Ectodermal cell (in vitro differentiated cells): ENCODE data around the gene GUCA2A.

Experiments used
- H3K27ac ChIP-seq: 2 replicates; pipeline ENCODE4 v1.7.0; 2013; ENCODE audit warnings: mild to moderate bottlenecking, low read depth, low read length; ENCODE audit not compliant: insufficient read depth, poor library complexity, severe bottlenecking
- H3K27me3 ChIP-seq: 2 replicates; pipeline ENCODE4 v1.7.0; 2013; ENCODE audit warnings: mild to moderate bottlenecking, low read length; ENCODE audit not compliant: insufficient read depth, control insufficient read depth, poor library complexity, severe bottlenecking
- H3K36me3 ChIP-seq: one replicate; pipeline ENCODE4 v1.7.0; 2013; ENCODE audit warnings: low read length; ENCODE audit not compliant: control insufficient read depth, insufficient read depth
- H3K4me1 ChIP-seq: one replicate; pipeline ENCODE4 v1.7.0; 2013; ENCODE audit warnings: low read length; ENCODE audit not compliant: control insufficient read depth, insufficient read depth
- H3K4me3 ChIP-seq: 2 replicates; pipeline ENCODE4 v1.7.0; 2013; ENCODE audit warnings: low read depth, low read length, control low read depth; ENCODE audit not compliant: insufficient read depth
- H3K9me3 ChIP-seq: 2 replicates; pipeline ENCODE4 v1.7.0; 2013; ENCODE audit warnings: mild to moderate bottlenecking, low read length, moderate library complexity; ENCODE audit not compliant: control insufficient read depth
- WGBS, 2 experiments: methylation state at CpG; one replicate each; pipeline ENCODE4 v1.1.7; 2013; ENCODE audit warnings: missing lambda C conversion rate in 2 of 2; 5-methylcytosine and 5-hydroxymethylcytosine counted together

The GUCA2A gene

DNA sequence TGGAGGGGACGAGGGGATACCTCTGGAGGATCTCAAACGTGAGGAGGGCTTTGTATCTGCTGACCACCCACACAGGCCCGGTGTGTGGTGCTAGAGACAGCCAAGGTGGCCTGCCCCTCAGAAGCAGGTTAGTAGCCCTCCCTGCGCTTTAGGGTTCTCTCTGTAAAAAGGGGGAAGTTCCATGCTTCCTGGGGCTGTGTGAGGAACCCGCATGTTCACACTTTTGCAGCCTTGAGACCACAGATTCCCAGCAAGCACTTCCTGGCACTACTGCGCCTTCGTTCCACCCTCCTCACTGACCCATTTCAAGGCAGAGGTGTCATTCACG lies 19.2 kb downstream of the GUCA2A start:
- Histone ChIP-seq H3K4me3 (no peak overlapping the region), H3K4me1 (no peaks in the 10 kb centered on the region), H3K27me3 (no peaks in the 10 kb centered on the region), H3K27ac (no peak overlapping the region), H3K9me3 (no peaks in the 10 kb centered on the region), H3K36me3 (no peaks in the 10 kb centered on the region)
- 89 to 91% methylated on average over 8 of the region's 8 CpGs for WGBS, 2 experiments

DNA sequence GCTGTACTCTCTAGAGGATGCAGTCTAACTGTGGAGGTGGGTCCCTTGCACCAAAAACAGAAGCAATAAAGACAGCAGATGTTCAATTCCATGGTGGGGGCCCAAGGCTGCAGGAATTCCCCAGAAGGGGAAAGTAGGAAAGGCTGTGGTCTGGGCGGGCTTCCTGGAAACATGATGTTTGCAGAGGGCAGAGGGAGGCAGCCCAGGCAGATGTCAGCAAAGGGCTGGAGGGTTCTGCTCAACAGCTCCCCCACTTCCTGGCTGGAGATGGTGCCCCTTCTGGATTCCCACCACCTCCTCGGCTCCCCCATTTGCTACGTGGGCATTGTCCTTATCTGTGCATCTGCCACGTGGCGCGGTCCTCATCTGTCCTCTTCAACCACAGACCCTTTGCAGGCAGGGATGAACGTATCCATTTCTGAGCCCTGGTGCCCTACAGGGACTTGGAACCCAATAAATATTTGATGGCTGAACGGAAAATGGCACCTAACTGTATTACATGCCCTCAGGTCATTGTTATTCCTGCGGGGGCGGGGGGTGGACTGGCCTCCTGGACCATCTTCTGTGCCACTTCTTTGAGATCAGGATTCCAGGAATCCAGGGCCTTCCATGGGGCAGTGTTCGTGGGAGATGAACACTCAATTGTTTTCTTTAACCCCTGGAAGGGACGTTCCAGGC lies 19.7 kb downstream of the GUCA2A start:
- Histone ChIP-seq H3K4me3 (no peak overlapping the region), H3K4me1 (no peaks in the 10 kb centered on the region), H3K36me3 (no peaks in the 10 kb centered on the region), H3K9me3 (no peaks in the 10 kb centered on the region), H3K27me3 (no peaks in the 10 kb centered on the region), H3K27ac (no peak overlapping the region)
- 92% methylated on average over 12 of the region's 12 CpGs for WGBS, 2 experiments

DNA sequence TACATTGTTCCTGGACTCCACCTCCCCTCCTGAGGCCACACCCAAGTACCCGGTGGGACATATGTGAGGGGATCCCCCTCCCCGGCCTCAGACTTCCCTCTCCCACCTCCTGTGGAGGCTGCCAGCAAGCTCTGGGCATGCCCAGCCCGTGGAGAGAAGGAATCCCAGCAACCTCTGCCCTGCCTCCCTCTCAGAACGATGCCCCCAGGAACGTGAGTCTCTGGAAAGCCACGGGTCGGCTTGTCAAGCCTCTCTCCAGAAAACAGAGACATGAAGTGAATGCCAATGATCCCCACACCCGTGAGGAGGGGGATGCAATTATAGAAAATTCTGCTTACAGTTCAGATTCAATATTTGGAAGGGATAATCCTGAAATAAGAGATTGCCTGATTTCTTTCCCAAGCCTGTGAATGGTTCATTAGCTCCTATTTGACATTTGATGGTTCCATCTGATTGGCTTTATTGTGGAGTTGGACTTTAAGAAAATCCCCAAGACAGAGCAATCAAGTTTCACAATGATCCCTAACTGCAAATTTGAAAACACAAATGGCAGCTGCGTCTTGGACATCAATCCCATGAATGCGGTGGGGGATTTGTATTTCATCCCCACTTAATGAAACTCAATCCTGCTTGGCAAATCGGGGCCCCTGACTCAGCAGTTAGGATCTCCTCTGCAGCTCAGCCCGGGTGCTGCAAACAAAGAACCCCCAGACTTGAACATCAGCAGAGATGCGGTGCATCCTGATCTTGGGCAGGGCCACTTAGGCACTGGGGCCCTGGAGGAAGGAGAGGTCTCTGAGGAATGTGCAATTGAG lies 20.4 kb downstream of the GUCA2A start:
- Histone ChIP-seq H3K9me3 (no peaks in the 10 kb centered on the region), H3K36me3 (no peaks in the 10 kb centered on the region), H3K4me3 (no peak overlapping the region), H3K27ac (no peak overlapping the region), H3K4me1 (no peaks in the 10 kb centered on the region), H3K27me3 (no peaks in the 10 kb centered on the region)
- WGBS, 2 experiments, result 74 to 77% methylated on average over 13 of the region's 13 CpGs

DNA sequence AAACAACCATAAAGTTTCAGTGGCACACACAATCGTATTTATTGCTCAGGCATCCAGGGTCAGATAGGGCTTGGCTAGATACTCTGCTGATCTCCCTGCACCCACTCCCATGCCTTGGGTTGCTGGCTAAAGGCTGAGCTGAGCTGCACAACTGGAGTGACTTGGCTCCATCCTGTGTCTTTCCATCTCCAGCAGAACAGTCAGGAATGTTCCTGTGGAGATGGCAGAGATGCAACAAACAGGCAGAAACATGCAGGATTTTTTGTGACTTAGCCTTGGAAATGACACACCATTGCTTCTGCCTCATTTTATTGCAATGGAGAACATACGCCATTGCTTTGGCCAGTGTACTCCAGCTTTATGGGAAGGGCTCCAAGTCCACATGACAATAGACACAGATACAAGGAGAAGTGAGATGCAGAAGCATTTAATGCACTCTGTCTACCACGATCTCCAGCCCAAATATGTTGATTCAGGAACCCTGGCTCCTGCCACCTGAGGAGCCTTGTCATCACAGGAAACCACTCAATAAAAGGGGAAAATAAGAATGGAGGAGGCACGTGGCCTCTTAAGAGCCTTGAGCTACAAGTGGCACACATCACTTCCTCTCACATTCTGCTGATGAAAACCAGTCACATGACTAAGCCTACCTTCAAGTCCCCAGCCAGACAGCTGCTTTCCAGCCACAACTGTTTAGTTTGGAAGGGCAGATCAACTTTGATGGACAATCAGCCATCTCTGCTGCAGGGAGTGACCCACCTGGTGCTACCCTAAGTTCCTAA lies 21.5 kb downstream of the GUCA2A start:
- Histone ChIP-seq H3K4me1 (no peaks in the 10 kb centered on the region), H3K27me3 (no peaks in the 10 kb centered on the region), H3K36me3 (no peaks in the 10 kb centered on the region), H3K27ac (no peak overlapping the region), H3K4me3 (no peak overlapping the region), H3K9me3 (no peaks in the 10 kb centered on the region)
- WGBS, 2 experiments, result 82 to 88% methylated on average over 4 of the region's 4 CpGs

DNA sequence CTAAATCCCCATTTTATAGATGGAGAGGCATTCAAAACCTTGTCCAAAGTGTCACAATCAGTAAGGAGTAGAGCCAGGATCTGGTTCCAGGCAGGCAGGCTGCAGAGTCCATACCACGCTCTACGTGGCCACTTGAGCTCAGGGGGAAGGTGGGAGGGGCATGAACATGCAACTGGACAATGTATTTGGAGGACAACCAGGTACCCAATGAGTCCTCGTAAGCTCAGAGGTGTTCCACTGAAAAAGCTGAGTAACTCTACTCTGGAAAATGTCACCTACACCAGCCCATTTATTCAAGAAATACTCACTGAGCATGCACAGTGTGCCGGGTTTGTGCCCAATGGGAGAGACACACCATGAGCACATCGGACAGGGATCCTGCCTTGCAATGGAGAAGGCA lies 22.6 kb downstream of the GUCA2A start:
- H3K27me3 ChIP-seq, result no peaks in the 10 kb centered on the region
- no peaks in the 10 kb centered on the region for H3K4me1 ChIP-seq
- no peak overlapping the region for H3K4me3 ChIP-seq
- H3K9me3 ChIP-seq, result no peaks in the 10 kb centered on the region
- no peak overlapping the region for H3K27ac ChIP-seq
- no peaks in the 10 kb centered on the region for H3K36me3 ChIP-seq
- WGBS, 2 experiments, result 90 to 95% methylated on average over 5 of the region's 5 CpGs

DNA sequence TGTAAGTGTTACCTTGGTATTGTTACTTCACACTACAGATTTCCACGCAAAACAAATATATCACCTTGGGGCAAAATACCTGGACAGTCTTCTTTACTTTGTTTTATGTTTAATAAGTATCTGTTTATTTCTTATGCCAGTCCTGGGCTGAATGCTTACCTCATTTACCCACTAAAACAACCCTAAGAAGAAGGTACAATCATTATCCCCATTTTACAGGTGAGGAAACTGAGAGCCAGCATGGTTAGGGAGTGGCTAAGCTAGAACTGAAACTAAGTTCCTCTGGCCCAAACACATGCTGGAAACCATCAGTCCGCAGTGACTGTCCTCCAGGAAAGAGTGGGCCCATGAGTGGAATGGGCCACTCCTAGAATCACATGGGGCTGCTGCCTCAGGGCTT lies 24.4 kb downstream of the GUCA2A start:
- H3K27ac ChIP-seq, result no peak overlapping the region
- H3K9me3 ChIP-seq, result no peaks in the 10 kb centered on the region
- WGBS, 2 experiments, result 89 to 95% methylated on average over 1 of the region's 2 CpGs
- H3K4me3 ChIP-seq, result no peak overlapping the region
- H3K36me3 ChIP-seq, result no peaks in the 10 kb centered on the region
- H3K4me1 ChIP-seq, result no peaks in the 10 kb centered on the region
- no peaks in the 10 kb centered on the region for H3K27me3 ChIP-seq

DNA sequence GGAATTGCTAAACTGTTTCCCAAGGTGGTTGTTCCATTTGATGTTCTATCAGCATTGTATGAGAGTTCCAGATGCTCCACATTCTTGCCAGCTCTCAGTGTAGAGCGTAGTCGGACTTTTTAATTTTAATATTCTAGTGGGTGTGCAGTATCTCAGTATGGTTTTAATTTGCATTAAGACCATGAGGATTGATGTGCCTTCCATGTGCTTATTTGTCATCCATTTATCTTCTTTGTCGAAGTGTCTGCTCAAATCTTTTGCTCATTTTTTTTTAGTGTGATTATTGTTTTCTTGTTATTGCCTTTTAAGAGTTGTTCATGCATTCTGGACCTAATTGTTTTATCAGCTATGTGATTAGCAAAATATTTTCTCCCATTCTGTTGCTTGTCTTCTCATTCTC lies 25.1 kb downstream of the GUCA2A start:
- no peaks in the 10 kb centered on the region for H3K9me3 ChIP-seq
- H3K4me3 ChIP-seq, result no peak overlapping the region
- H3K27me3 ChIP-seq, result no peaks in the 10 kb centered on the region
- no peaks in the 10 kb centered on the region for H3K36me3 ChIP-seq
- WGBS, 2 experiments, result 99 to 100% methylated on average over 3 of the region's 3 CpGs
- no peak overlapping the region for H3K27ac ChIP-seq
- H3K4me1 ChIP-seq, result no peaks in the 10 kb centered on the region

DNA sequence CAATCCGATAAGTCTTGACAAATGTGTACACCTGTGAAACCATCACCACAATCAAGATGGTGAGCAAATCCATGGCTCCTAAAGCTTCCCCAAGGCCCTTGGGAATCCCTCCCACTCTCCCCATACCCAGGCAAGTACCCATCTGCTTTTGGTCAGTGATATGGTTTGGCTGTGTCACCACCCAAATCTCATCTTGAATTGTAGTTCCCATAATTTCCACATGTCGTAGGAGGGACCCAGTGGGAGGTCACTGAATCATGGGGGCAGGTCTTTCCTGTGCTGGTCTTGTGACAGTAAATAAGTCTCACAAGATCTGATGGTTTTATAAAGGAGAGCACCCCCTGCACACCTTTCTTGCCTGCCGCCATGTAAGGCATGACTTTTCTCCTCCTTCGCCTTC lies 26.0 kb downstream of the GUCA2A start:
- H3K27me3 ChIP-seq, result no peaks in the 10 kb centered on the region
- H3K27ac ChIP-seq, result no peak overlapping the region
- WGBS, 2 experiments, result 93 to 97% methylated on average over 4 of the region's 4 CpGs
- H3K4me3 ChIP-seq, result no peak overlapping the region
- no peaks in the 10 kb centered on the region for H3K4me1 ChIP-seq
- no peaks in the 10 kb centered on the region for H3K36me3 ChIP-seq
- no peaks in the 10 kb centered on the region for H3K9me3 ChIP-seq

DNA sequence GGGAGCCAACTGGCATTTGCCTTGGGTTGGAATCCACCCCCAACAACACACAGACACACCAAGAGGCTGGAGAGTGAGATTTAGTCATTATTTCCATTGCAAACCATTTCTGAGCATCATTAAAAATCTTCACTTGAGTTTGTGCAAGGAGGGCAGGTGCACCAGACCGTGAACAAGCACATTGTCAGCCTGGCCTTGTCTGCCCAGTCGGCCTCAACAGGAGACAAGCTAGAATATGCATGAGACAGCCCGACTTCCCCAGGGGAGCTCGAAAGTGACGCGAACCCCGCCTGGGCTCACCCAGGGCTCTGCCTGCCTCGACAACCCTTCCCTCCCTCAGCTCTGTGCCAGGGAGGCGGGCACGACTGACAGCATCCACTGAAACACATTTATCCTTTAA lies 26.8 kb downstream of the GUCA2A start:
- no peaks in the 10 kb centered on the region for H3K27me3 ChIP-seq
- H3K27ac ChIP-seq, result no peak overlapping the region
- H3K36me3 ChIP-seq, result no peaks in the 10 kb centered on the region
- H3K4me3 ChIP-seq, result no peak overlapping the region
- H3K9me3 ChIP-seq, result no peaks in the 10 kb centered on the region
- whole genome bisulfite sequencing, 2 experiments, result 76 to 78% methylated on average over 10 of the region's 10 CpGs
- H3K4me1 ChIP-seq, result no peaks in the 10 kb centered on the region

DNA sequence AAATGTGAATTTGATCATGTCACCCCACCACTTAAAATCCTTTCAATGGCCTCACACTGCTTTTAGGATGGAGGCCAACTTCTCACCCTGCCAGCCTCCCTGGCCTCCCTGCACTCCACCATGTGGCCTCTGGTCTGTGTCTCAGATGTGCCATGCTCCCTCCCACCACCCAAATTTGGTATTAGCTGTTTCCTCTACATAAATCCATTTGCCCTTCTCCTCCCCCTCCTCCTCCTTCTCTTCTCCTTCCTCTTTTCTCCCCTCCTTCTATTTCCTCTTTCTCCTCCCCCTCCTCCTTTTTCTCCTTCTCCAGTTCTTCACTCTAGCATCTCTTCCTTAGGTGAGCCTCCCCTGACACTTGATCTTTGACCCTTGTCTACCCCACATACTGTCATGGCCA lies 28.1 kb downstream of the GUCA2A start:
- H3K4me3 ChIP-seq, result no peak overlapping the region
- H3K4me1 ChIP-seq, result no peaks in the 10 kb centered on the region
- H3K9me3 ChIP-seq, result no peaks in the 10 kb centered on the region
- no peaks in the 10 kb centered on the region for H3K36me3 ChIP-seq
- H3K27ac ChIP-seq, result no peak overlapping the region
- H3K27me3 ChIP-seq, result no peaks in the 10 kb centered on the region
